OCI-LY3 (cell line): ENCODE results near the gene TSPYL6.
"Not testable (repeated sequence)": the region's sequence is repeated elsewhere in the genome, so short reads cannot be mapped to it uniquely, and the experiment has no call there.

Experiments
- H2AFZ ChIP-seq: fragments of 200-600, 300-600 bp; shearing (Covaris generic); 2 replicates; pipeline ENCODE4 v1.6.0; 2014; ENCODE audit warnings: antibody characterized with exemption, low read depth, low read length
- H3K27ac ChIP-seq: fragments of 200-600, 300-600 bp; sonication (generic); 2 replicates; pipeline ENCODE4 v1.5.1; 2014; ENCODE audit warnings: mild to moderate bottlenecking, low read length, moderate library complexity, mixed read lengths
- H3K27me3 ChIP-seq: fragments of 200-600, 300-600 bp; sonication (generic); 2 replicates; pipeline ENCODE4 v1.6.1; 2014; ENCODE audit warnings: low read depth, low read length, mixed read lengths
- H3K36me3 ChIP-seq: fragments of 200-600, 300-600 bp; sonication (generic); replicated peaks from 2 replicates; pipeline ENCODE3; 2014; ENCODE audit warnings: low read depth, low read length, mixed read lengths
- H3K4me1 ChIP-seq: fragments of 300-600, 200-600 bp; sonication (generic); 2 replicates; pipeline ENCODE4 v1.6.1; 2014; ENCODE audit warnings: low read length, mixed read lengths
- H3K4me2 ChIP-seq: fragments of 200-600, 300-600 bp; sonication (generic); 2 replicates; pipeline ENCODE4 v1.6.1; 2014; ENCODE audit warnings: low read length, mixed read lengths
- H3K4me3 ChIP-seq: fragments of 300-600, 200-600 bp; sonication (generic); 2 replicates; pipeline ENCODE4 v1.5.1; 2014; ENCODE audit warnings: antibody characterized with exemption, mild to moderate bottlenecking, low read length, moderate library complexity
- H3K79me2 ChIP-seq: fragments of 300-600, 200-600 bp; shearing (Covaris generic); 2 replicates; pipeline ENCODE4 v1.6.1; 2014; ENCODE audit warnings: mild to moderate bottlenecking, low read length, mixed read lengths
- H3K9ac ChIP-seq: fragments of 300-600, 200-600 bp; shearing (Covaris generic); 2 replicates; pipeline ENCODE4 v1.6.0; 2014; ENCODE audit warnings: mild to moderate bottlenecking, low read length, moderate library complexity
- H3K9me3 ChIP-seq: fragments of 200-600, 300-600 bp; shearing (Covaris generic); 2 replicates; pipeline ENCODE4 v1.6.1; 2014; ENCODE audit warnings: low read length, mixed read lengths; ENCODE audit not compliant: insufficient read depth
- H4K20me1 ChIP-seq: fragments of 200-600, 300-600 bp; sonication (generic); 2 replicates; pipeline ENCODE4 v1.6.1; 2016; ENCODE audit warnings: low read length, mixed read lengths; ENCODE audit not compliant: insufficient read depth
- CTCF ChIP-seq: fragments of 200-600, 300-600 bp; sonication (generic); IDR thresholded peaks from 2 replicates; pipeline ENCODE4 v1.5.1; 2014; ENCODE audit warnings: antibody characterized with exemption, low read length, low read depth
- EZH2phosphoT487 ChIP-seq: fragments of 200-600 bp; shearing (Covaris generic); IDR thresholded peaks from 2 replicates; pipeline ENCODE4 v1.6.1; 2018; ENCODE audit warnings: antibody characterized with exemption, mixed run types, low read depth

TSPYL6 gene

GRCh38 chr2:54271843-54272627 is 16.0 kb upstream of the TSPYL6 start:
- Histone ChIP-seq H3K36me3 (no peaks in the 10 kb centered on the region), H3K9me3 (no peaks in the 10 kb centered on the region), H4K20me1 (no peaks in the 10 kb centered on the region), H3K9ac (no peak overlapping the region), H2AFZ (peak overlapping the region; percentile 56), H3K27me3 (no peaks in the 10 kb centered on the region), H3K4me2 (peak overlapping the region; percentile 57), H3K4me1 (peaks cover 20% of the 10 kb centered on the region), H3K27ac (peak overlapping the region; percentile 36), H3K79me2 (no peaks in the 10 kb centered on the region), H3K4me3 (peak overlapping the region; percentile 20; the same call in 1 of the 2 replicates)
- TF ChIP-seq EZH2phosphoT487 (no peak), CTCF (no peak)

- H3K36me3 ChIP-seq, result no peaks in the 10 kb centered on the region
- peaks cover 20% of the 10 kb centered on the region for H3K4me1 ChIP-seq
- no peak for TF ChIP-seq EZH2phosphoT487
- H4K20me1 ChIP-seq, result no peaks in the 10 kb centered on the region
- H3K27ac ChIP-seq, result no peak overlapping the region
- H3K9ac ChIP-seq, result no peak overlapping the region
- H3K4me2 ChIP-seq, result peak overlapping the region; percentile 57
- peak overlapping the region; percentile 23; the same call in 1 of the 2 replicates for H2AFZ ChIP-seq
- H3K27me3 ChIP-seq, result no peaks in the 10 kb centered on the region
- no peaks in the 10 kb centered on the region for H3K9me3 ChIP-seq
- no peaks in the 10 kb centered on the region for H3K79me2 ChIP-seq
- no peak overlapping the region for H3K4me3 ChIP-seq
Measured at GRCh38 chr2:54271189-54271588, 15.2 kb upstream of the TSPYL6 start.

GRCh38 chr2:54267577-54267976 is 11.5 kb upstream of the TSPYL6 start:
- Histone ChIP-seq H4K20me1 (no peaks in the 10 kb centered on the region), H3K79me2 (no peaks in the 10 kb centered on the region), H3K36me3 (no peaks in the 10 kb centered on the region), H3K27ac (no peak overlapping the region), H3K4me2 (no peak overlapping the region), H3K9me3 (no peaks in the 10 kb centered on the region), H3K27me3 (no peaks in the 10 kb centered on the region), H3K4me3 (no peak overlapping the region), H3K4me1 (peaks cover 17% of the 10 kb centered on the region), H2AFZ (no peak overlapping the region), H3K9ac (no peak overlapping the region)
- TF ChIP-seq EZH2phosphoT487 (no peak), CTCF (no peak)

- H3K4me1 ChIP-seq, H3K4me3 ChIP-seq, H3K79me2 ChIP-seq, H3K27me3 ChIP-seq, H3K36me3 ChIP-seq, H3K27ac ChIP-seq, H2AFZ ChIP-seq, H3K4me2 ChIP-seq, H4K20me1 ChIP-seq, H3K9ac ChIP-seq, H3K9me3 ChIP-seq: not testable (repeated sequence)
Measured at GRCh38 chr2:54265081-54265480, 9.1 kb upstream of the TSPYL6 start.

- Histone ChIP-seq H4K20me1 (no peaks in the 10 kb centered on the region), H3K9me3 (no peaks in the 10 kb centered on the region), H3K79me2 (no peaks in the 10 kb centered on the region), H3K4me2 (no peak overlapping the region), H3K27ac (no peak overlapping the region), H3K4me1 (no peaks in the 10 kb centered on the region), H3K9ac (no peak overlapping the region), H3K4me3 (no peak overlapping the region), H2AFZ (no peak overlapping the region), H3K27me3 (no peaks in the 10 kb centered on the region), H3K36me3 (no peaks in the 10 kb centered on the region)
- TF ChIP-seq CTCF, result no peak
- no peak for TF ChIP-seq EZH2phosphoT487
Measured at GRCh38 chr2:54262015-54262765, 6.2 kb upstream of the TSPYL6 start.
